Fibroblast of skin of back (primary cell): ENCODE measurements around the gene EPB41L4A. TPM values are rescaled to one million over a fixed set of nuclear protein-coding genes. Genes with fewer than 3 reads are reported as not detected.
"Not testable (repeated sequence)": the region's sequence is repeated elsewhere in the genome, so short reads cannot be mapped to it uniquely, and the experiment has no call there.

Experiments
- DNase-seq: peaks from one replicate; pipeline ENCODE4 v3.0.0-alpha.2; 2013
- polyA plus RNA-seq, 2 experiments: library from polyadenylated mRNA; unstranded; fragments of 120-200 nt; gene quantifications; one replicate each; pipeline ENCODE4 v1.2.1, GENCODE V29; 2013; ENCODE audit not compliant: insufficient read length in 2 of 2

EPB41L4A gene, protein sequence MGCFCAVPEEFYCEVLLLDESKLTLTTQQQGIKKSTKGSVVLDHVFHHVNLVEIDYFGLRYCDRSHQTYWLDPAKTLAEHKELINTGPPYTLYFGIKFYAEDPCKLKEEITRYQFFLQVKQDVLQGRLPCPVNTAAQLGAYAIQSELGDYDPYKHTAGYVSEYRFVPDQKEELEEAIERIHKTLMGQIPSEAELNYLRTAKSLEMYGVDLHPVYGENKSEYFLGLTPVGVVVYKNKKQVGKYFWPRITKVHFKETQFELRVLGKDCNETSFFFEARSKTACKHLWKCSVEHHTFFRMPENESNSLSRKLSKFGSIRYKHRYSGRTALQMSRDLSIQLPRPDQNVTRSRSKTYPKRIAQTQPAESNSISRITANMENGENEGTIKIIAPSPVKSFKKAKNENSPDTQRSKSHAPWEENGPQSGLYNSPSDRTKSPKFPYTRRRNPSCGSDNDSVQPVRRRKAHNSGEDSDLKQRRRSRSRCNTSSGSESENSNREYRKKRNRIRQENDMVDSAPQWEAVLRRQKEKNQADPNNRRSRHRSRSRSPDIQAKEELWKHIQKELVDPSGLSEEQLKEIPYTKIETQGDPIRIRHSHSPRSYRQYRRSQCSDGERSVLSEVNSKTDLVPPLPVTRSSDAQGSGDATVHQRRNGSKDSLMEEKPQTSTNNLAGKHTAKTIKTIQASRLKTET
- 0.60 TPM for polyA plus RNA-seq (2013, experiment 1 of 2; ENCODE audit: insufficient read length)
- 0.50 TPM for polyA plus RNA-seq (2013, experiment 2 of 2; ENCODE audit: insufficient read length)

DNA sequence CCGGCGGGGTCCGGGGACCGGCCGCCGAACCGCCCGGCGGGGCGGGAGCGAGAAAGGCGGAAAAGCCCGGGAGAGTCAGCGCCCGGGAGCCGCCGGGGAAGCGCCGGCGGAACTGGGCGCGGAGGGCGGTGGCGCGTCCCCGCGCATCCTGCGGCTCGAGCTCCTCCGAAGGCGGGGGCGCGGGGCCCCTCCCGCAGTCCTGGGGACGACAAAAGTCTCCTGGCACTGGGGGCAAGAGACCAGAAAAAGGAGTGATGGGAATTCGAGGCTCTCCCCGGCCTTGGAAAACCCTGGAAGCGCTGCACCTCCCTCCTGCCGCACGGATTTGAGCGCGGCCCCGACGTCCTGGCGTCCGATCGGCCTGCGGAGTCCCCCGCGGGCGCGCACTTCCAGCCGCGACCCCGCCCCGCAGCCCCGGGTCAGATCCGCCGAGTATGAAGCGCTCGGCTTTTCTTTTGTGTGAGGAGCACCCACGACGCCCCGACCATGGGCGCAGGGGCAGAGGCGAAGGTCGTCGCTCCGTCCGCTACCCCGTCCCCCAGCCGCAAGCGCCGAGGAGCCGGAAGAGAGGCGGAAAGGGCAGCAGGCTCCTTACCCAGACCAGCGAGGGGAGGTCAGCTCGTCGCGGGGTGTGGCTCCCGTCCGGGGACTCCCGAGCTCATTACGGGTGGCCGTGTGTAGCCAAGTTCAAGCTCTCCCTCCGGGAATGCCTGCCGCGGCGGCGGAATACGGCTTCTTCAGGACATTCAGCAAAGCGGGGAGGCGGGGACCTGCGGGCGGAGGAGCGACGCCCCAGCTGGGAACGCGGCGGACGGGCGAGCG is at the start of gene EPB41L4A:
TSS of gene EPB41L4A (minus strand) at position 114 of the 822 bp plus-strand sequence. CDS start 238 bp downstream, outside the sequence.
- DNase-seq = peak; percentile 33

DNA sequence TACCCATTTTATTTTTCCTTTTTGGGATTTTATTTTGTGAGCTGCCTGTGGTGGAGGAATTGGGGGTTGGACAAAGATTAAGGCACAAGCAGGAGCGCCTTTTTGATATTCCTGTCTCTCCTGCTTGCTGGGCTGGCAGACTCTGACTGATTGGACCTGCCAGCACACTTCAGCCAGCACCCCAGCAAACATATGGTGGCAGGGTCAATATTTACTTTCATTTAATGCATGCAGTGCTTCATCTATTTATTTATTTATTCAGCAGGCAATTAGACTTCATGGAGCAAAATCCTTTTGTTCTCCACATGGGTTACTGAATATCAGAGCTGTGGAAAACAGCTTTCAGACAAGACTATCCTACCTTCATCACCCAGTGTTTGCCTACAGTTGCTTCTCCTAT is 48.4 kb upstream of the EPB41L4A start:
- no peak for DNase-seq

DNA sequence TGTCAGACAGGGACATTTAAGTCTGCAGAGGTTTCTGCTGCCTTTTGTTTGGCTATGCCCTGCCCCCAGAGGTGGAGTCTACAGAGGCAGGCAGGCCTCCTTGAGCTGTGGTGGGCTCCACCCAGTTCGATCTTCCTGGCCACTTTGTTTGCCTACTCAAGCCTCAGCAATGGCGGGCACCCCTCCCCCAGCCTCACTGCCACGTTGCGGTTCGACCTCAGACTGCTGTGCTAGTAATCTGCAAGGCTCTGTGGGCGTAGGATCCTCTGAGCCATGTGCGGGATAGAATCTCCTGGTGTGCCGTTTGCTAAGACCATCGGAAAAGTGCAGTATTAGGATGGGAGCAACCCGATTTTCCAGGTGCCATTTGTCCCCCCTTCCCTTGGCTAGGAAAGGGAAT is 47.2 kb upstream of the EPB41L4A start:
- not testable (repeated sequence) for DNase-seq

DNA sequence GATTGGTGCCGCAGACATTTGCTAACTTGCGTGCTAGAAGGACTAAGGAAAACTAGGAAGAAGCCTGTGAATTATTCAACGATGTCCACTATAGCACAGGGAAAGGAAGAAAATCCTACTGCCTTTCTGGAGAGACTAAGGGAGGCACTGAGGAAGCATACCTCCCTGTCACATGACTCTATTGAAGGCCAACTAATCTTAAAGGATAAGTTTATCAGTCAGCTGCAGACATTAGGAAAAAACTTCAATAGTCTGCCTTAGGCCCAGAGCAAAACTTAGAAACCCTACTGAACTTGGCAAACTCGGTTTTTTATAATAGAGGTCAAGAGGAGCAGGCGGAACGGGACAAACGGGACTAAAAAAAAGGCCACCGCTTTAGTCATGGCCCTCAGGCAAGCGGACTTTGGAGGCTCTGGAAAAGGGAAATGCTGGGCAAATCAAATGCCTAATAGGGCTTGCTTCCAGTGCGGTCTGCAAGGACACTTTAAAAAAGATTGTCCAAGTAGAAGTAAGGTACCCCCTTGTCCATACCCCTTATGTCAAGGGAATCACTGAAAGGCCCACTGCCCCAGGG is 28.2 kb upstream of the EPB41L4A start:
- DNase-seq = not testable (repeated sequence)

DNA sequence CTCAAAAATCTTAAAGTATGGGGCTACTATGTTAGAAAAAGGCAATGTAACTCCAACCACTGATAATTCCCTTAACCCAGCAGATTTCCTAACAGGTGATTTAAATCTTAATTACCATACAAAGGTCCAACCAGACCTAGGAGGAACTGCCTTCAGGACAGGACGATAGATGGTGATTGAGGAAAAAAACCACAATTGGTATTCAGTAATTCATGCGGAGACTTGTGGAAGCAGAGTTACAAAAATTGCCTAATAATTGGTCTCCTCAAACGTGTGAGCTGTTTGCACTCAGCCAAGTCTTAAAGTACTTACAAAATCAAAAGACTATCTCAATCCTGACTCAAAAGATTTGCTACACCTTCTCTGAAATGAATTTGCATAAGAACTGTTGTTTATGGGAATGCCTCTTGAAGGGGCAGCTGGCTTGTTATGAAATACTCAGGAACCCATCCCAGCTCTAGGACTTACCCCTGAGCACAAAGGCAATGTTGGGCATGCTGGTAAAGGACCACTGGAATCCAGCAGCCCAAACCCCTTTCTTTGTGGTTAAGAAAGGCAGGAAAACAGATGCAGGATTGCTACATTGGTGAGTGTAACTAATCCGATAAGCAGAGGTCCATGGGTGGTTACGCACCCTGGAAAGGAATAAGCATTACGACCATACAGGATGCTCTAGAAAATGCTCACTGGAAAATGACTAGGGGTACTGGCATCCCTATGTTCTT is 26.7 kb upstream of the EPB41L4A start:
- DNase-seq = no peak

DNA sequence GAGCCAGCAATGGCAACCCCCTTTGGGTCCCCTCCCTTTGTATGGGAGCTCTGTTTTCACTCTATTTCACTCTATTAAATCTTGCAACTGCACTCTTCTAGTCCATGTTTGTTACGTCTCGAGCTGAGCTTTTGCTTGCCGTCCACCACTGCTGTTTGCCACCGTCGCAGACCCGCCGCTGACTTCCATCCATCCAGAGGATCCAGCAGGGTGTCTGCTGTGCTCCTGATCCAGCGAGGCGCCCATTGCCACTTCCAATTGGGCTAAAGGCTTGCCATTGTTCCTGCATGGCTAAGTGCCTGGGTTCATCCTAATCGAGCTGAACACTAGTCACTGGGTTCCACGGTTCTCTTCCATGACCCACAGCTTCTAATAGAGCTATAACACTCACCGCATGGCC is 24.9 kb upstream of the EPB41L4A start:
- DNase-seq = not testable (repeated sequence)

DNA sequence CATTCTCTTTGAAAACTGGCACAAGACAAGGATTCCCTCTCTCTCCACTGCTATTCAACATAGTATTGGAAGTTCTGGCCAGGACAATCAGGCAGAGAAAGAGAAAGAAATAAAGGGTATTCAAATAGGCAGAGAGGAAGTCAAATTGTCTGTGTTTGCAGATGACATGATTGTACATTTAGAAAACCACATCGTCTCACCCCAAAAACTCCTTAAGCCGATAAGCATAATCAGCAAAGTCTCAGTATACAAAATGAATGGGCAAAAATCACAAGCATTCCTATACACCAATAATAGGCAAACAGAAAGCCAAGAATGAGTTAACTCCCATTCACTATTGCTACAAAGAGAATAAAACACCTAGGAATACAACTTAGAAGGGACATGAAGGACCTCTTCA is 21.0 kb upstream of the EPB41L4A start:
- DNase-seq = no peak

DNA sequence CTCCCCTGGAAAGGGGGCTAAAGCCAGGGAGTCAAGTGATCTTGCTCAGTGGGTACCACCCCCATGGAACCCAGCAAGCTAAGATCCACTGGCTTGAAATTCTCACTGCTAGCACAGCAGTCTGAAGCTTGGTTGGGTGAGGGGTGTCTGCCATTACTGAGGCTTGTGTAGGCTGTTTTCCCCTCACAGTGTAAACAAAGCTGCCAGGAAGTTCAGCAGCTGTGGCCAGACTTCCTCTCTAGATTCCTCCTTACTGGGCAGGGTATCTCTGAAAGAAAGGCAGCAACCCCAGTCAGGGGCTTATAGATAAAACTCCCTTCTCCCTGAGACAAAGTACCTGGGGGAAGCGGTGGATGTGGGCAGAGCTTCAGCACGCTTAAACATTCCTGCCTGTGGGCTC is 17.1 kb upstream of the EPB41L4A start:
- no peak for DNase-seq

DNA sequence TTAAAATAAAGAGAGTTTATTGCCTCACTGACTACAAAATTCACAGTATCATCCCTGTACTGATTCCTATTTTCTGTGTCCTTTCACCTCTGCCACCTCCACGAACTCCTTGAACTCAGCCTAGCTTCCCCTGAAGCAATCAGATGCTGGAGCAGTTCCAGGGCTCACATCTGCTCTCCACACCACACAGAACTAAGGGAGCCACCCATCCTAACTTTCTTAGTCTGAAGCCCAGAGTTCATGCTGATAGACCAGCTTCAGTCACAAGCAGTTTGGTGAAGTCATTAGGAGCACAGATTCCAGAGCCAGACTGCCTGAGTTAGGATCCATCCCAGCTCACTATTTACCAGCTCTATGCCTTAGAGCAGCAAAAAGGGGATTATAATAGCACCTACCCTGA is 15.6 kb upstream of the EPB41L4A start:
- DNase-seq = no peak

DNA sequence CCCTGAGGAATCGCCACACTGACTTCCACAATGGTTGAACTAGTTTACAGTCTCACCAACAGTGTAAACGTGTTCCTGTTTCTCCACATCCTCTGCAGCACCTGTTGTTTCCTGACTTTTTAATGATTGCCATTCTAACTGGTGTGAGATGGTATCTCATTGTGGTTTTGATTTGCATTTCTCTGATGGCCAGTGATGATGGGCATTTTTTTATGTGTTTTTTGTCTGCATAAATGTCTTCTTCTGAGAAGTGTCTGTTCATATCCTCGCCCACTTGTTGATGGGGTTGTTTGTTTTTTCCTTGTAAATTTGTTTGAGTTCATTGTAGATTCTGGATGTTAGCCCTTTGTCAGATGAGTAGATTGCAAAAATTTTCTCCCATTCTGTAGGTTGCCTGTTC is 7.1 kb upstream of the EPB41L4A start:
- DNase-seq = not testable (repeated sequence)

DNA sequence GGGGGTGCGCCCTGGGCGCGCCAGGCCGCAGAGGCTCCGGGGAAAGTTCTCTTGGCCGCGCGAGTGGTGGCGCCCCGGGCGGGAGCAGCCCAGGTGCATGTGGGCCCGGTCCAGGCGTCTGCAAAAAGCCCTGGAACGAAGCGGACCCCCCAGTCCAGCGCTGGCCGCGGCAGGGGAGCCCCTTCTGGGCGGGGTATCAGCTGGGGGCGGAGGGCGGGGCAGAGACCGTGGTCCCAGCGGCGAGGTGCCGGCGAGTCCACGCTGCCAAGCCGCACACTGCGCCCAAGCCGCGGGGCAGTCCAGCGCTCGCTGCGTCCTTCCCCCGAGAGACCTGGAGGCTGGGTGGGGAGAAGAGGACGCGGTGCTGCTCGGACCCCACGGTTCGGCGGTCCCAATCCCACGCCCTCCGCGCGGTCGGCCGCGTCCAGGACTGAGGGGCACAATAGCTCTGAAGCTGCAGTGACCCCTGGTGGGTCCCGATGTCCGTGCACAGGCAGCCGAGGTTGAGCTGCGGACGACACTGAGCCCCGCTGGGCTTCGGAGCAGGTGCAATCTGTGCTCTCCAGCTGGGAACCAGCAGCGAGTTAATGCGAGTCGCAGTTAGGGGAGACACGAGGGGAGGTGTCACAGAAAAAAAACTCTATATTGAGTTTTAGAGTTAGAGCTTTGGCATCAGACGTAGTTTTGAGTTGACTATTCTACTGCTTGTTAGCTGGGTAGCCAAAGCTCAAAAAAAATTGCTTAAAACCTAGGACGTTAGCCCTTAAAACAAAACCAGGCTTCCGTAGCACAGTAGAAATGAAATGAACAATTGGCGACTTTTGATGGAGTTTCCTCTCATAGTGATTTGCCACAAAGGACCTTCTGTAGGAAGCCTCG is 1.1 kb upstream of the EPB41L4A start:
- peak; percentile 57 for DNase-seq

DNA sequence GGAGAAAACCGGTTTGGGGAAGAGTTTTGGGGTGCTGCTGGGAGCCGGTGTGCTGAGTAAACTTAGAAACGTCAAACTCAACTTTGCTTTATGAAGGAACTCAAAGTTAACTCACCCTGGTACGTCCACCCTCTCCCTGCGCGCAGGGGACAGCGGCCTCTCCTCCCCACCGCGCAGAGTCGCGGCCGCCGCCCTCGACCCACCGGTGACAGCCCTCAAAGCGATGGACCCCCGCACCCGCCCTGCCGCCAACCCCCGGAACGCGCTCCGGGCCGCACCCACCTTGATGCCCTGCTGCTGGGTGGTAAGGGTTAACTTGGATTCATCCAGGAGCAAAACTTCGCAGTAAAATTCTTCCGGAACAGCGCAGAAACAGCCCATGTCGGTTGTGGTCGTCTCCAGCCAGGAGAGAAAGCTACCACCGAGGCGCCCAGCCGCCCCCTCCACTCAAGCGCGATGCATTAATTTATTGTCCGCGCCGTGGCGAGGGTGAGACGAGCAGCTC is 366 bp downstream of the EPB41L4A start:
- no peak for DNase-seq

DNA sequence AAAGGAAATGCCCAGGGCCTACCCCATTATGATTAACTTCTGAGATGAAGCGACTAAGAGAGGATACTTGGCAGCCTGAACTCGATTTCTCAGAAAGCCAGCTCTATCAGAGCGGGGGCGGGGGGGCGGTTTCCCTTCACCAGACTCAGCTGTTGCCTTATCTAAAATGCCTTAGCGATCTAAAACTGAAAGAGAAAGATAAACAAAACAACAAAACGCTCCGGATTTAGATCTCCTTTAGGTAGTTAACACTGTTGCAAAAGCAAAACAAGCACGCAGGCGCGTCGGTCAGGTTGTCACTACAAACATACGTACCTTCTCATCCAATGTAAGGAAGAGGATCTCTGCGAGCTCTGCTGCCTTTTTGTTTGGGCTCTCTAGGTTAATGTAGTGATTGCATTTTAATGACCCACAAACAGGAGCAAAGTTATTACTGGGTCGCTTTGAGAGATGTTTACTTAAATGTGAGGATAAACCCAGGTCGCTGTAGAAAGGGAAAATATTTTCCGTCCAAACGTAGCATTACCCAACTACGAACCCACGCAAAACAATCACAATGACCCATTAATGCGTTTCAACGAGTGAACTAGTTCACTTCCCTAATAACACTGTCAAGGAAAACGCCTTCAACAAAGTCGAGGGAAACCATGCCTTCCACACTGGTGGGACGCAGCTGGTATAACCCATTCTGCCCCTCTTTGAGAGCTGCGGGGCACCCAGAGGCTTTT is 982 bp downstream of the EPB41L4A start:
- DNase-seq = no peak

DNA sequence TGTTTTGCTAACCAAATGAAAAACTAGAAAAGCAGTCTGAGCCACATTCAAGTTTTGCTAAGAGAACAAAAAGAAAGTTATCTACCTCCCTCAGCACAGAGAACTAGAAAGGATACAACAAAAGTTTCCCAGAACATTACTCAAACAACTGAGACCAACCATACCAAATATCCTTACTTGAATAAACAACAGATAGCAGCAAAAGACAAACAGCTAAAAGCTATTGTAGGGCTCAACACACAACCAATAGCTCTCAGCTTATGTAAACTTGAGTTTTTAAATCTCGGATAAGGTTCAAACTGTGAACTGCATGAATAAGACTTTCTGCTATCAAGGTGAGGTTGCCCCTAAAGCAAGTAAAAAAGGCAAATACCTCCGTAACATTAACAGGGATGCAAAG is 3.5 kb downstream of the EPB41L4A start:
- no peak for DNase-seq

DNA sequence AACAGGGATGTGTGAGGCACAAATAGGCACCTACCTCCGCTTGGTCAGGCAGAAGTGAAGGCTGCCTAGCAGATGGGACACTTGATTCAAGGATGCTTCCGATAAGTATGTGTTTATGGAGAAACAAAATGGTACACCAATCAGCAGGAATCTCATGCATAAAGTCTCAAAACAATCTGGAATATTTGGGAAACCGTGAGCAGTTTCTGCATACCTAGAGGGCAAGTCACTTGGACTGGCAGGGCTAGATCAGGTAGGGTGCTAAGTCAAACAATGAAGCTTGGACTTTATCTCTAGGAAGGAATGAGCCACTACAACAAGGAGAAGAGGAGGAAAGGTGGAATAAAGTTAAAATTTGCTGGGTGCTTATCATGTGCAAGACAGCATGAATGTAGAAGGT is 5.5 kb downstream of the EPB41L4A start:
- no peak for DNase-seq

DNA sequence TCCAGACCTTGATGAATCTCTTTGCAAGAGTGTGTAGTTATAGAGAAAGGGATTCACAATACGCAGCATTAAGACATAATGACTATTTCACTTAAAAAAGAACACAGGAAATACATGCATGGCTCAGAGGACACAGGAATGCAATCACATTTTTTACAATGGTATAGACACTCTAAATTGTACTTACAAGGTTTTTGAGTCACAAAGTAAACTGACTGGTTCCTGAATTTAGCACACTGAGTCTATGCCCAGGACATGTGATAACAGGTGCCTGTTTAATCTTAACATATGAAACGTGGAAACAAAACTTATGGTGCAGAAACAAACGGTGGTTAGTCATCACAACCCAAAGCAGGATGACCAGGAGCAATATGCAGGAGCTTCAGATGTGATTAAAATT is 6.7 kb downstream of the EPB41L4A start:
- DNase-seq = peak; percentile 12

DNA sequence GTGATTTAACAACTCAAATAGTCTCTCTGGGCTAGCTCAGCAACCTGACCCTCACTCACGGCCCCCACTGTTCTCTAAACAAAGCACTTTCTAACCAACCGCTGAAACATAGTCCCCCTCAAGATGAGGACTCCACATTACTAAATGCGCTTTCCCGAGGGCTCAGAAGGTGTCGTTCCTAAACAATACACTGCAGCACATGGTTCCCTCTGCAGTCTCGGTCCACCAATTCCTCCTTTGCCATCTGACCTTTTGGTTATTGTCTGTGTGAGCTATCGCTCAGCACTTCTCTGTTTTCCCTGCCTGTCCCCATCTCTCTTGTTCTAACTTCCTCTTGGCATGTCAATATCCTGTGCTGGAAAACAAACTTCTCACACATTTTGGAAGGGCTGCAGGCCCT is 7.2 kb downstream of the EPB41L4A start:
- DNase-seq = no peak

DNA sequence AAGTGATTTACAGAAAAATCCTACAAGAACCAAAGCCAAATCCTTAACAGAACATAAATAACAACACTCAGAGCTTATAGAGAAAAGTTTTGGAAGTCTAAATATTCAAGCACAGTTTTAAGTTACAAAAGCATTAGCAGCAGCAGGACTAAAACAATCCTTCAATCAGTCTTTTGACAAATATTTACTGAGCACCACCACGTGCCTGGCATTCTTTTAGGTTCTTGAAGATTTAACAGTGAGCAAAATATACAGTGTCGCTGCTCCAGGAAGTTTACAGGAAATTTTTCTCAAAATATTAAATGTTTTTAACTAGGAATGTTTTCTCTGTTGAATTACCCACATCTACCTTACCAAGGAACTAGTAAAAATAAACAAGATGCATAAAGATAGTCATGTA is 11.4 kb downstream of the EPB41L4A start:
- DNase-seq = no peak

DNA sequence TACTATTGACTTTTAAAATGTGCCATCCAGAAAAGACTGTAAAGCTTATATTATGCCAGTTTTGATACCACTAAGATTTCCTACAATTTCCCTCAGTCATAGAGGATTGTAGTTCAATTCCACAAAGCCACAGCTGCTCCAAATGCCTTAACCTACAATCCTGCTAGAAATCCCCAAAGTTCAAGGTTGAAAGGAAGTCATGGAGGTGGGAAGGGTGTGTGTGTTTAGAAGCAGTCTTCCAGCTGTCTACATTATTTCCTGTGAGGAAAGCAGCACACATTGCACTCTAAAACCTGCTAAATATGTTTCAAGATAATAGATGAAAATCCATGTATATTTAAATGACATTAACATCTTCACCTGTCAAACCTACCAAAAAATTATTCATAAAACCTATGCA is 11.8 kb downstream of the EPB41L4A start:
- no peak for DNase-seq

DNA sequence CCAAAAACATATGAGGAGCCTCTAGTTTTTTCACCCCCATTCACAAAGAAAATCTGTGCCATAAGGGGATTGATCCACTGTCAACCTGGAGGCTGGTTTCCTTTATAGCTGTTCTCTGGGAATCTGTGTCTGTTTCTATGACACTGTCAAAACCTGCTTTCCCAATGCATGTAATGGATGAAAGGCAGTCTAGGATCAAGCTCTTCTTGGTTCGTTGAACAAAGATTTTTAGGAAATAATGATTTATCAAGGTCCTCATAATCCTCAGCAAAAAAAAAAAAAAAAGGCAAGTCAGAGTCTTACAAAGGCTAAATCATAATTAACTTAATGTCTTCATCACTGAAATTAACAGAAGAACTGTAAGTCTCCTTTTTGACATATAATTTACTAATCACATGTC is 16.0 kb downstream of the EPB41L4A start:
- DNase-seq = no peak
